Measurements from ENCODE around the gene RGS3. TPM values are rescaled to one million over a fixed set of nuclear protein-coding genes. Genes with fewer than 3 reads are reported as not detected.

The RGS3 gene
- total RNA-seq, 2 donors from 2014 or later, result 25.7 to 96.9 TPM

DNA sequence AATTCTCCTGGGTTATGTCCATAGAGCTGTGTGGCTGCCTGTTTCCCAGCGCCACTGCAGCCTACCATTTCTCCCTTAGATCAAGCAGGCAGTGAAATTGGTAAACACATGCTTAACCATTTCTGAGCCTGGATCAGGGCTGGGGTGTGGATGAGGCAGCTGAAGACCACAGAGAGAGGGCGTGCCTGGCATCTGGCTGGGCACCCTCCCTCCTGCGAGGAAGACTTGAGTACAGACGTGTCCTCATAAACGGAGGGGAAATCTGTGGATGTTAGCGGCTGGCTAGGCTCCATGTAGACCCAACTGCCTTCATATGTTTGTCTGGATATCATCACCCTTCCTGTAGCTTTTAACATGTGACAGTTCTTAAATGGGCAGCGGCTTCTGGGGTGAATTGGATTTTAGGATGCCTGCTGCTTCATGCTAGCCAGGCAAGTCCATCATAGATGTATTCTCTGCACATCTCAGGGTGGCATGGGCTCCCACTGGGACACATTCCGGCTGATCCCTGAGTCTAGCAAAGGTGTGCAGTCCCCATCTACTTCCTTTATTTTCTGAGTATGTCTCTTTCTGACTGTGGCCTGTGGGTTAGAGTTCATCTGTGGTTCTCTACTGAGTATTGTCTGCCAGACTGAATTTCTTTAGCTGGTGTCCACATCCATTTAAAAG, 11.0 kb downstream of the RGS3 start:
- intact Hi-C loops (cut with DNase I), result no loop called here
- no peak overlapping the region for H3K27ac ChIP-seq
- no peaks in the 10 kb centered on the region for H3K9me3 ChIP-seq
- no peaks in the 10 kb centered on the region for H3K36me3 ChIP-seq (replicated peaks in 1 of 2; ENCODE audit: insufficient read depth in 1 of 2, low read depth in 2 of 2)
- H3K27me3 ChIP-seq, result no peaks in the 10 kb centered on the region
- ATAC-seq (no peak), DNase-seq (no peak)
- H3K4me3 ChIP-seq, result no peak overlapping the region
- H3K4me1 ChIP-seq, result peaks cover 12% of the 10 kb centered on the region
- WGBS, 2 donors, result 79 to 92% methylated on average over 7 to 8 of the region's 8 CpGs
- TF ChIP-seq POLR2A (IDR thresholded peaks at IDR 0.05), result no peak
- TF ChIP-seq, protein P1, sequence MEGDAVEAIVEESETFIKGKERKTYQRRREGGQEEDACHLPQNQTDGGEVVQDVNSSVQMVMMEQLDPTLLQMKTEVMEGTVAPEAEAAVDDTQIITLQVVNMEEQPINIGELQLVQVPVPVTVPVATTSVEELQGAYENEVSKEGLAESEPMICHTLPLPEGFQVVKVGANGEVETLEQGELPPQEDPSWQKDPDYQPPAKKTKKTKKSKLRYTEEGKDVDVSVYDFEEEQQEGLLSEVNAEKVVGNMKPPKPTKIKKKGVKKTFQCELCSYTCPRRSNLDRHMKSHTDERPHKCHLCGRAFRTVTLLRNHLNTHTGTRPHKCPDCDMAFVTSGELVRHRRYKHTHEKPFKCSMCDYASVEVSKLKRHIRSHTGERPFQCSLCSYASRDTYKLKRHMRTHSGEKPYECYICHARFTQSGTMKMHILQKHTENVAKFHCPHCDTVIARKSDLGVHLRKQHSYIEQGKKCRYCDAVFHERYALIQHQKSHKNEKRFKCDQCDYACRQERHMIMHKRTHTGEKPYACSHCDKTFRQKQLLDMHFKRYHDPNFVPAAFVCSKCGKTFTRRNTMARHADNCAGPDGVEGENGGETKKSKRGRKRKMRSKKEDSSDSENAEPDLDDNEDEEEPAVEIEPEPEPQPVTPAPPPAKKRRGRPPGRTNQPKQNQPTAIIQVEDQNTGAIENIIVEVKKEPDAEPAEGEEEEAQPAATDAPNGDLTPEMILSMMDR (IDR thresholded peaks at IDR 0.05), result no peak

DNA sequence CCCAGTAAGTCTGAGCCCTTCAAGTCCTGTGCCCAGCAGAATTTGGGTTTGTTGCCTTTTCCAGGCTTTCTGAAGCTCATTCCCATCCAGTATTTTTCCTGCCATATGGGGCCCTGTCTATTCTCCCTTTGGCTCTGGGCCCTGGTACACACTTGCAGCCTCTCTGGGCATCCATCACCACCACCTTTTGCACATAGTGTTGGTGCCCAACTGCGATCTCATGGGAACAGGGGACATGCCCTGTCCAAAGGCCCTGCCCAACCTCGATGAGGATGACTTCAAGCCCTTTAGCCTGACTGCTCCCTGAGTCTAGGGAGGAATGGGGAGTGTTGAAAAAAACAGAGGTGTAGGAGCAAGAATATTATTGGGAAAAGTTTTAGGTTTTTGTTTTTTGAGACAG, 11.5 kb downstream of the RGS3 start:
- Histone ChIP-seq H3K4me3 (no peak overlapping the region), H3K4me1 (peaks cover 12% of the 10 kb centered on the region), H3K9me3 (no peaks in the 10 kb centered on the region), H3K36me3 (replicated peaks in 1 of 2; ENCODE audit: insufficient read depth in 1 of 2, low read depth in 2 of 2) (no peaks in the 10 kb centered on the region), H3K27me3 (no peaks in the 10 kb centered on the region), H3K27ac (no peak overlapping the region)
- DNase-seq (no peak), ATAC-seq (no peak)
- intact Hi-C loops (cut with DNase I), result no loop called here
- WGBS, 2 donors, result 87 to 95% methylated on average over 2 of the region's 2 CpGs
- TF ChIP-seq, protein P1 (IDR thresholded peaks at IDR 0.05), result no peak
- TF ChIP-seq POLR2A (IDR thresholded peaks at IDR 0.05), result no peak

DNA sequence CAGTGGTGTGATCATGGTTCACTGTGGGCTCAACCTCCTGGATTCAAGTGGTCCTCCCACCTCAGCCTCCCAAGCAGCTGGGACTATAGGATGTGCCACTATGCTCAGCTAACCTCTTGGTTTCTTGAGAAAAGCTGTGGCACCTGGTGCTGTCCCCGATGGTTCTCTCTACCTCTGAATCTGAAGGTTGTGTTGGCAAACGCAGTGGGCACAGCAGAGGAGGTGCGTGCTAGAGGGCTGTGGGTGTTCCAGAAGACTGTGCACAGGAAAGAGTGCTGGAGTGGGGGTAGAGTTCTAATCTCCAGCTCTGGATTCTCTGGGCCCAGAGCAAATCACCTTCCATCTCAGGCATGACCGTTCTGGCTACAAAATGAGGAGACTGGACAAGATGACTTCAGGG, 12.5 kb downstream of the RGS3 start:
- H3K4me3 ChIP-seq, result no peak overlapping the region
- no peaks in the 10 kb centered on the region for H3K27me3 ChIP-seq
- intact Hi-C loops (cut with DNase I), result no loop called here
- no peaks in the 10 kb centered on the region for H3K36me3 ChIP-seq (replicated peaks in 1 of 2; ENCODE audit: insufficient read depth in 1 of 2, low read depth in 2 of 2)
- H3K9me3 ChIP-seq, result no peaks in the 10 kb centered on the region
- H3K27ac ChIP-seq, result peak overlapping the region in 3 of 4 donors; percentile 14 to 53 (median 21)
- H3K4me1 ChIP-seq, result peaks cover 13% of the 10 kb centered on the region
- ATAC-seq (no peak), DNase-seq (no peak)
- 93 to 100% methylated on average over 4 of the region's 4 CpGs for WGBS, 2 donors
- TF ChIP-seq, protein P1 (IDR thresholded peaks at IDR 0.05), result no peak
- no peak for TF ChIP-seq POLR2A (IDR thresholded peaks at IDR 0.05)

DNA sequence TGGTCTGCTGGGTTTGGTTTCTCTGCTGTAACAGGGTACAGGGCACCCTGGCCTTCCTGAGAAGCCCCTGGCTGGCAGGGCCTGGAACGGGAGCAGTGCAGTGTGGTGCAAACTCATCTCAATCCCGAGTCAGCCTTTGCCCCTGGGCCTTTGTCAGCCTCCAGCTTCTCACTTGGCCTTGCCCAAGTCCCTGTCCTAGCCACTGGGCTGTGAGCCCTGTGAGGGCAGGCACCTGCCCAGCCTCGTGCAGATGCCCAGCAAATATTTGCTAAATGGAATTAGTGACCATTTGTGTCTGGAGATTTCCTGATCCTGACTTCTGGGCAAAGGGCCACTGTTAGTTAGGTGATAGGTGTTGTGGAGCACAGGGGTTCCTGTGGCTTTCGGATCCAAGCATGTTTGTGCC, 13.0 kb downstream of the RGS3 start:
- H3K27me3 ChIP-seq, result no peaks in the 10 kb centered on the region
- H3K9me3 ChIP-seq, result no peaks in the 10 kb centered on the region
- 55 to 57% methylated on average over 4 of the region's 4 CpGs for WGBS, 2 donors
- no peak for TF ChIP-seq POLR2A (IDR thresholded peaks at IDR 0.05)
- TF ChIP-seq, protein P1 (IDR thresholded peaks at IDR 0.05), result no peak
- peak overlapping the region in 3 of 4 donors; percentile 14 to 53 (median 21) for H3K27ac ChIP-seq
- intact Hi-C loops (cut with DNase I), result no loop called here
- H3K4me1 ChIP-seq, result peaks cover 18% of the 10 kb centered on the region
- no peaks in the 10 kb centered on the region for H3K36me3 ChIP-seq (replicated peaks in 1 of 2; ENCODE audit: insufficient read depth in 1 of 2, low read depth in 2 of 2)
- H3K4me3 ChIP-seq, result no peak overlapping the region
- ATAC-seq (peak; percentile 43), DNase-seq (peak in 3 of 4 donors; percentile 42 to 63 (median 55))

DNA sequence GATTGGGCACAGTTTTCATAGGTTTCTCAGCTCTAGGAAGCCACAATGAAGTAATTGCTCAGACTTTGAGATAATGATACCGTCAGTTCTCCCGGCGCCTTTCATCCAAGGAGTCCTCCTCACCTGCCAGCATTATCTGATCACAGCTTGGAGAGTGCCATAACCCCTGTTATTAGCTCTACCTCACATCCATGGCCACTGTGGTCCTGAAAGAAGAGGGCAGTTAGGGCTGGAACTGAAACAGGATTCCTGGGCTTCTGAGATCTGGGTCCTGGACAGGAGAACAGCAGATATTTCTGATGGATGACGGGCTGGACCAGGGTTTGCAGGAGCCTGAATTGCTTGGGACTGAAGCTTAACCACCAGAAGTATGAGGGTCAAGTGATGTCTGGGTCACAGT, 13.5 kb downstream of the RGS3 start:
- no peak overlapping the region for H3K4me3 ChIP-seq
- H3K9me3 ChIP-seq, result no peaks in the 10 kb centered on the region
- H3K27ac ChIP-seq, result peak overlapping the region in 3 of 4 donors; percentile 14 to 53 (median 20)
- TF ChIP-seq, protein P1 (IDR thresholded peaks at IDR 0.05), result no peak
- no peak for TF ChIP-seq POLR2A (IDR thresholded peaks at IDR 0.05)
- H3K36me3 ChIP-seq (replicated peaks in 1 of 2; ENCODE audit: insufficient read depth in 1 of 2, low read depth in 2 of 2), result no peaks in the 10 kb centered on the region
- DNase-seq, result no peak
- intact Hi-C loops (cut with DNase I), result no loop called here
- 66 to 79% methylated on average over 4 of the region's 4 CpGs for WGBS, 2 donors
- H3K4me1 ChIP-seq, result peaks cover 20% of the 10 kb centered on the region
- no peaks in the 10 kb centered on the region for H3K27me3 ChIP-seq
- ATAC-seq, result no peak
